H1 (cell line): ENCODE measurements around the gene EPHA8. TPM values are rescaled to one million over a fixed set of nuclear protein-coding genes. Genes with fewer than 3 reads are reported as not detected.

Experiments
- BCL11A ChIP-seq, 2 experiments: IDR thresholded peaks; one replicate each; pipeline ENCODE4 v1.6.1; 2011; ENCODE audit warnings: low read depth in 2 of 2, low read length in 2 of 2, mild to moderate bottlenecking in 2 of 2
- CBX5 ChIP-seq: fragments of 300-800, 300-1000 bp; sonication (generic); IDR thresholded peaks from 2 replicates; pipeline ENCODE4 v1.7.1; 2016; ENCODE audit warnings: antibody characterized with exemption, low read length, low read depth
- CEBPB ChIP-seq: IDR thresholded peaks from 2 replicates; pipeline ENCODE4 v1.6.1; 2012; ENCODE audit warnings: low read depth, low read length
- CTCF ChIP-seq, 3 experiments: IDR thresholded peaks; 1 replicate in 2 of 3; 2 replicates in 1 of 3; pipeline versions ENCODE4 v1.5.1 to v1.6.1; 2011; ENCODE audit warnings: low read length in 3 of 3, mild to moderate bottlenecking in 3 of 3, inconsistent platforms in 2 of 3, low read depth in 1 of 3, moderate library complexity in 1 of 3; ENCODE audit not compliant: insufficient read depth in 1 of 3; ENCODE audit errors: control extremely low read depth in 1 of 3
- EGR1 ChIP-seq: IDR thresholded peaks from 2 replicates; pipeline ENCODE4 v1.6.1; 2011; ENCODE audit warnings: low read depth, low read length, borderline replicate concordance
- FOSL1 ChIP-seq: IDR thresholded peaks from 2 replicates; pipeline ENCODE4 v1.6.1; 2011; ENCODE audit warnings: mild to moderate bottlenecking, low read depth, low read length, moderate library complexity; ENCODE audit not compliant: insufficient read depth
- JUN ChIP-seq: IDR thresholded peaks from 2 replicates; pipeline ENCODE4 v1.6.1; 2011; ENCODE audit warnings: low read depth, mild to moderate bottlenecking, improper control_type of control experiment, low read length
- MAX ChIP-seq: IDR thresholded peaks from 2 replicates; pipeline ENCODE4 v1.6.1; 2012; ENCODE audit warnings: inconsistent platforms
- polyA plus RNA-seq, 7 experiments: library from polyadenylated mRNA; depleted of rRNA in 3 of 7; stranded (reverse) in 5 of 7; unstranded in 2 of 7; fragments of >200 nt in 5 of 7; fragments of 200-250 nt in 2 of 7; gene quantifications; 1 replicate in 5 of 7; 2 replicates in 1 of 7; 4 replicates in 1 of 7; pipeline versions ENCODE4 v1.2.1 to v1.2.3, GENCODE V29; 2011 to 2013; ENCODE audit warnings: missing spikeins in 2 of 7, mixed read lengths in 2 of 7
- total RNA-seq: library from RNA; stranded (reverse); fragmentation: NEBNext Ultra II Directional; extraction: Animal tissue kit (Norgen Biotek cat#: 25700); gene quantifications from 2 replicates; pipeline ENCODE4 v1.2.1, GENCODE V29; 2021

The EPHA8 gene
- total and polyA plus RNA-seq, 2 of the 8 experiments (the other 6 are each of a cell fraction or from before 2014, with no cell fraction given): 4.0 to 8.4 TPM

- TF ChIP-seq CTCF (IDR thresholded peaks at IDR 0.05; ENCODE audit: control extremely low read depth in 1 of 3, insufficient read depth in 1 of 3, low read depth in 1 of 3, low read length in 3 of 3) (peak; percentile 94 to 95 (median 94)), EGR1 (peak; percentile 22; the same call in 1 of the 2 replicates), BCL11A (IDR thresholded peaks at IDR 0.05; ENCODE audit: low read depth in 2 of 2, low read length in 2 of 2) (no peak), MAX (no peak; the same call in 1 of the 2 replicates), JUN (no peak), FOSL1 (no peak), CEBPB (no peak), CBX5 (no peak)
Measured at GRCh38 chr1:22641906-22642636, 78.8 kb downstream of the EPHA8 start (continued).
